IMR-90 (cell line): Measurements from ENCODE around the gene SNX30. TPM values are rescaled to one million over a fixed set of nuclear protein-coding genes. Genes with fewer than 3 reads are reported as not detected.

Experiments used
- ATAC-seq: fragments of 200-7000 bp; cut with Tn5 transposase; 2 replicates; pipeline ENCODE4 v1.9.1; 2020; ENCODE audit warnings: low read depth, mild to moderate bottlenecking, moderate library complexity
- BruUV-seq: library from RNA; stranded (reverse); fragments of 400-500 nt; replicated peaks from 2 replicates; lab custom pipeline; 2021; lab: Mats Ljungman, UMichigan
- CTCF ChIA-PET: fragments of 300-600 bp; formaldehyde crosslinking; extraction: SDS; loops from one replicate; lab custom pipeline; 2021; ENCODE audit warnings: antibody characterized with exemption; lab: Yijun Ruan, JAX
- POLR2A ChIA-PET: fragments of 300-600 bp; sonication (Branson Sonifier 250); formaldehyde crosslinking; loops from one replicate; lab custom pipeline; 2022; ENCODE audit warnings: antibody characterized with exemption; ENCODE audit not compliant: unreplicated experiment; lab: Charles Lee
- DNase-seq: peaks from one replicate; pipeline ENCODE4 v3.0.0; 2013
- H2AFZ ChIP-seq: replicated peaks from 2 replicates; pipeline ENCODE3; 2013; ENCODE audit warnings: low read length, mild to moderate bottlenecking; ENCODE audit not compliant: poor library complexity
- H2AK5ac ChIP-seq: 2 replicates; pipeline ENCODE4 v1.6.1; 2013; ENCODE audit warnings: low read depth, low read length, inconsistent platforms
- H2AK9ac ChIP-seq: replicated peaks from 2 replicates; pipeline ENCODE3; 2013; ENCODE audit warnings: mild to moderate bottlenecking, low read depth, low read length, moderate library complexity; ENCODE audit not compliant: poor library complexity
- H2BK120ac ChIP-seq: 2 replicates; pipeline ENCODE4 v1.6.1; 2013; ENCODE audit warnings: low read depth, low read length, inconsistent platforms
- H2BK15ac ChIP-seq: 3 replicates; pipeline ENCODE4 v1.6.1; 2013; ENCODE audit warnings: low read depth, low read length, inconsistent platforms
- H2BK20ac ChIP-seq: 2 replicates; pipeline ENCODE4 v1.6.1; 2013; ENCODE audit warnings: low read depth, mild to moderate bottlenecking, inconsistent platforms, low read length, moderate library complexity
- H2BK5ac ChIP-seq: 2 replicates; pipeline ENCODE4 v1.6.1; 2013; ENCODE audit warnings: mild to moderate bottlenecking, low read depth, low read length, inconsistent platforms; ENCODE audit not compliant: poor library complexity, severe bottlenecking
- H3K14ac ChIP-seq: replicated peaks from 2 replicates; pipeline ENCODE4 v1.6.1; 2013; ENCODE audit warnings: low read depth, low read length, inconsistent platforms
- H3K18ac ChIP-seq: 2 replicates; pipeline ENCODE4 v1.6.1; 2013; ENCODE audit warnings: low read depth, low read length, control low read depth
- H3K23ac ChIP-seq: 2 replicates; pipeline ENCODE4 v1.6.1; 2013; ENCODE audit warnings: low read depth, low read length, inconsistent platforms
- H3K27ac ChIP-seq: 2 replicates; pipeline ENCODE4 v1.5.1; 2013; ENCODE audit warnings: mild to moderate bottlenecking, control low read depth, low read length; ENCODE audit not compliant: insufficient read depth
- H3K27me3 ChIP-seq: 2 replicates; pipeline ENCODE4 v1.6.1; 2013; ENCODE audit warnings: low read length; ENCODE audit not compliant: control insufficient read depth, insufficient read depth
- H3K36me3 ChIP-seq: 2 replicates; pipeline ENCODE4 v1.6.1; 2013; ENCODE audit warnings: low read length, mixed read lengths; ENCODE audit not compliant: control insufficient read depth, insufficient read depth
- H3K4ac ChIP-seq: 2 replicates; pipeline ENCODE4 v1.6.1; 2013; ENCODE audit warnings: low read depth, low read length, inconsistent platforms
- H3K4me1 ChIP-seq: 2 replicates; pipeline ENCODE4 v1.6.1; 2013; ENCODE audit warnings: low read length, mixed read lengths; ENCODE audit not compliant: control insufficient read depth, insufficient read depth
- H3K4me2 ChIP-seq: 2 replicates; pipeline ENCODE4 v1.6.1; 2013; ENCODE audit warnings: low read depth, mild to moderate bottlenecking, control low read depth, low read length, moderate library complexity
- H3K4me3 ChIP-seq: 2 replicates; pipeline ENCODE4 v1.5.1; 2013; ENCODE audit warnings: low read depth, mild to moderate bottlenecking, control low read depth, low read length, moderate library complexity; ENCODE audit not compliant: insufficient read depth
- H3K56ac ChIP-seq: 2 replicates; pipeline ENCODE4 v1.6.1; 2013; ENCODE audit warnings: low read length, inconsistent platforms; ENCODE audit not compliant: insufficient read depth; ENCODE audit errors: extremely low read depth
- H3K79me1 ChIP-seq, 2 experiments: 2 replicates each; pipeline ENCODE4 v1.6.1; 2013; ENCODE audit warnings: low read length in 2 of 2, inconsistent platforms in 1 of 2, low read depth in 1 of 2
- H3K9ac ChIP-seq: 2 replicates; pipeline ENCODE4 v1.6.1; 2013; ENCODE audit warnings: low read depth, low read length, control low read depth
- H3K9me1 ChIP-seq: 2 replicates; pipeline ENCODE4 v1.6.1; 2013; ENCODE audit warnings: low read length, inconsistent platforms; ENCODE audit not compliant: insufficient read depth
- H3K9me3 ChIP-seq: 2 replicates; pipeline ENCODE4 v1.6.1; 2013; ENCODE audit warnings: low read length; ENCODE audit not compliant: control insufficient read depth, insufficient read depth
- H4K20me1 ChIP-seq: 2 replicates; pipeline ENCODE4 v1.6.1; 2013; ENCODE audit warnings: low read length, inconsistent platforms; ENCODE audit not compliant: insufficient read depth
- H4K5ac ChIP-seq: 2 replicates; pipeline ENCODE4 v1.6.1; 2013; ENCODE audit warnings: mild to moderate bottlenecking, low read depth, low read length, control low read depth
- H4K8ac ChIP-seq, 2 experiments: 2 replicates each; pipeline ENCODE4 v1.6.1; 2013; ENCODE audit warnings: low read depth in 2 of 2, low read length in 2 of 2, control low read depth in 1 of 2, inconsistent platforms in 1 of 2
- H4K91ac ChIP-seq: 2 replicates; pipeline ENCODE4 v1.6.1; 2013; ENCODE audit warnings: low read depth, low read length, inconsistent platforms; ENCODE audit not compliant: insufficient read depth
- BHLHE40 ChIP-seq: fragments of 150-350 bp; IDR thresholded peaks from 2 replicates; pipeline ENCODE4 v1.6.1; 2016; ENCODE audit warnings: mild to moderate bottlenecking, low read depth, low read length
- CTCF ChIP-seq: conservative IDR thresholded peaks from 2 replicates; pipeline ENCODE4 v1.5.1; 2012; ENCODE audit warnings: mild to moderate bottlenecking, low read depth, low read length, improper control_type of control experiment
- ELK1 ChIP-seq: fragments of 150-350 bp; IDR thresholded peaks from 2 replicates; pipeline ENCODE4 v1.6.1; 2016; ENCODE audit warnings: low read depth, mild to moderate bottlenecking, low read length, moderate library complexity, borderline replicate concordance
- MAZ ChIP-seq: IDR thresholded peaks from 2 replicates; pipeline ENCODE4 v1.6.1; 2012; ENCODE audit warnings: low read depth, mild to moderate bottlenecking, low read length, improper control_type of control experiment, moderate library complexity, borderline replicate concordance
- NFE2L2 ChIP-seq: fragments of 150-350 bp; IDR thresholded peaks from 2 replicates; pipeline ENCODE4 v1.6.1; 2016; ENCODE audit warnings: low read depth, mild to moderate bottlenecking, low read length
- POLR2A ChIP-seq: IDR thresholded peaks from 2 replicates; pipeline ENCODE4 v1.6.1; 2012; ENCODE audit warnings: mild to moderate bottlenecking, low read depth, low read length
- RCOR1 ChIP-seq: IDR thresholded peaks from 2 replicates; pipeline ENCODE4 v1.6.1; 2012; ENCODE audit warnings: mild to moderate bottlenecking, low read length, improper control_type of control experiment; ENCODE audit not compliant: insufficient replicate concordance
- RFX5 ChIP-seq: IDR thresholded peaks from 2 replicates; pipeline ENCODE4 v1.8.0; 2012; ENCODE audit warnings: low read depth, mild to moderate bottlenecking, low read length, moderate library complexity
- SMC3 ChIP-seq: fragments of 150-350 bp; IDR thresholded peaks from 2 replicates; pipeline ENCODE4 v1.6.1; 2016; ENCODE audit warnings: low read depth, mild to moderate bottlenecking, antibody characterized with exemption, low read length, moderate library complexity
- WGBS, 2 experiments: methylation state at CpG; one replicate each; pipeline versions ENCODE4 v1.1.5 to v1.1.7; 2013; ENCODE audit warnings: missing lambda C conversion rate in 2 of 2; ENCODE audit not compliant: insufficient read length in 1 of 2; ENCODE audit errors: extremely low coverage in 2 of 2; 5-methylcytosine and 5-hydroxymethylcytosine counted together
- dilution Hi-C: fragments of 300-500 bp; cut with HindIII; formaldehyde crosslinking; loops from one replicate; pipeline ENCODE4 v1.14.3; 2018; ENCODE audit warnings: low sequenced_read_pairs; ENCODE audit not compliant: unreplicated experiment
- in situ Hi-C: fragments of 300-500 bp; cut with MboI; formaldehyde crosslinking; loops from 3 replicates; pipeline ENCODE4 v1.14.3; 2019; ENCODE audit warnings: low sequenced_read_pairs, inconsistent platforms, mixed read lengths
- intact Hi-C: fragments of 100-400 bp; cut with micrococcal nuclease; formaldehyde crosslinking; loops from 2 replicates; pipeline ENCODE4 v1.10.0; 2022
- polyA plus RNA-seq, 3 experiments: library from polyadenylated mRNA; depleted of rRNA; stranded (reverse); fragments of >200 nt; gene quantifications; 2 replicates each; pipeline ENCODE4 v1.2.3, GENCODE V29; 2012; ENCODE audit warnings: low replicate concordance in 1 of 3
- total RNA-seq: library from RNA; depleted of rRNA; stranded (reverse); fragments of >200 nt; gene quantifications from 2 replicates; pipeline ENCODE4 v1.2.3, GENCODE V29; 2012

SNX30 gene
- total and polyA plus RNA-seq, 2 of the 4 experiments (the other 2 are of a cell fraction), result 8.0 to 18.8 TPM

- POLR2A ChIA-PET, result no interaction called here
- CTCF ChIA-PET, result interaction anchor here (0.5 kb wide), 1 partner anchor 13 kb away, joined by 7 read pairs; no protein-coding TSS in a partner anchor
These were observed 36.4 kb downstream of the SNX30 start for GRCh38 chr9:112786829-112787520.

More at GRCh38 chr9:112786829-112787520, 36.4 kb downstream of the SNX30 start:
- Histone ChIP-seq H3K9me1 (peaks cover 7% of the 10 kb centered on the region; the same call in 1 of the 2 replicates), H2AK5ac (no peak overlapping the region), H3K56ac (no peak overlapping the region), H3K4me2 (no peak overlapping the region), H2AK9ac (no peak overlapping the region), H4K5ac (no peak overlapping the region), H3K9me3 (no peaks in the 10 kb centered on the region), H2BK15ac (no peak overlapping the region), H3K4ac (no peak overlapping the region), H3K4me3 (no peak overlapping the region), H4K20me1 (peaks cover 25% of the 10 kb centered on the region), H4K91ac (no peak overlapping the region), H2BK120ac (no peak overlapping the region), H2BK20ac (no peak overlapping the region), H3K36me3 (no peaks in the 10 kb centered on the region), H2BK5ac (no peak overlapping the region), H3K9ac (no peak overlapping the region), H3K79me1 (peaks cover 19 to 51% of the 10 kb centered on the region in 2 experiments), H4K8ac (no peak overlapping the region), H3K18ac (no peak overlapping the region), H2AFZ (no peak overlapping the region), H3K14ac (no peak overlapping the region), H3K27me3 (no peaks in the 10 kb centered on the region), H3K4me1 (peaks cover 11% of the 10 kb centered on the region), H3K23ac (no peak overlapping the region), H3K27ac (no peak overlapping the region)
- in situ Hi-C loops (no loop called here), dilution Hi-C loops (no loop called here), intact Hi-C loops (no loop called here)
- no peak for DNase-seq
- no CpG with 5 or more reads among the region's 9 CpGs for WGBS, 2 experiments
- BruUV-seq, result no TSS peak
- no peak for ATAC-seq
- TF ChIP-seq BHLHE40 (no peak), POLR2A (no peak), RCOR1 (no peak), RFX5 (no peak), NFE2L2 (no peak), ELK1 (no peak), CTCF (no peak), SMC3 (no peak), MAZ (no peak)
